Measurements from ENCODE around the gene GTF2I. TPM values are rescaled to one million over a fixed set of nuclear protein-coding genes. Genes with fewer than 3 reads are reported as not detected.
"Not testable (repeated sequence)": the region's sequence is repeated elsewhere in the genome, so short reads cannot be mapped to it uniquely, and the experiment has no call there.

The GTF2I gene
- 114 and 135 TPM in 2 replicates for total RNA-seq (2014; rRNA removed; shearing (Covaris generic))

- DNase-seq (ENCODE audit: low spot score), result peak; percentile 61
Observed at GRCh38 chr7:74657692-74658177, at the start of gene GTF2I. GTF2I (plus strand) TSS chr7:74657718; CDS start chr7:74689129, 31,411 bp downstream.

GRCh38 chr7:74612015-74612829, 45.3 kb upstream of the GTF2I start:
- peak; percentile 81 for DNase-seq (ENCODE audit: low spot score)

DNA sequence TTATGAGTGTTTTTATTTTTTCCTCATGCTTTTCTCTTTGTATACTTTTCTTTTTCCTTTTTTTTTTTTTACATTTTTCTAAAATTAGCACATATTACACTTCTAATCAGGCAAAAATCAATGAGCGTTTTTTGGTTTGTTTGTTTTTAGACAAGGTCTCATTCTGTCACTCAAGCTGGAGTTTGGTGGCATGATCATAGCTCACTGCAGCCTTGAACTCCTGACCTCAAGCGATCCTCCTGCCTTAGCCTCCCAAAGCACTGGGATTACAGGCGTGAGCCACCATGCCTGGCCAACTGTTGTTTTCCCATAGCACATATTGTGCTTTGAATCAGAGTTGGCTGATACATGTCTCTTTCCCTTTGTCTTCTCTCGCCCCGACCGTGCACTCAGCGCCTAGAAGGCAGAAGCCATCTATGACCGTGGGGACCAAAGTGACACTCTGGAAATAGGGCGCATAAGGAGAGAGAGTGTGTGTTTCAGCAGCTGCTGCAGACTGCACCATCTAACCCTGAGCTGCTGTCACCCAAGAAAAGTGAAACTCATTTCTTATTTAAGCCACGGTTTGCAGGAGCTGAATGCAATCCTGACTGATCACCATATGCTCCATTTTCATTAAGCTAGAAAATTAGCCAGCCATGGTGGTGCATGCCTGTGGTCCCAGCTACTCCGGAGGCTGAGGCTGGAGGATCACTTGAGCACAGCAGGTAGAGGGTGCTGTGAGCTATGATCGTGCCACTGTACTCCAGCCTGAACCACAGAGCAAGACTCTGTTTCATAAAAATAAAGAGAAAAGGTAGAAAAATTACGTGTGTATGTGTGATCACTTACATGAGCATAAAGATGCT, 41.4 kb upstream of the GTF2I start:
- DNase-seq (ENCODE audit: low spot score), result no peak

GRCh38 chr7:74617180-74617744, 40.3 kb upstream of the GTF2I start:
- DNase-seq (ENCODE audit: low spot score), result no peak

GRCh38 chr7:74619235-74619860, 38.2 kb upstream of the GTF2I start:
- no peak for DNase-seq (ENCODE audit: low spot score)

GRCh38 chr7:74622228-74622749, 35.2 kb upstream of the GTF2I start:
- no peak for DNase-seq (ENCODE audit: low spot score)

DNA sequence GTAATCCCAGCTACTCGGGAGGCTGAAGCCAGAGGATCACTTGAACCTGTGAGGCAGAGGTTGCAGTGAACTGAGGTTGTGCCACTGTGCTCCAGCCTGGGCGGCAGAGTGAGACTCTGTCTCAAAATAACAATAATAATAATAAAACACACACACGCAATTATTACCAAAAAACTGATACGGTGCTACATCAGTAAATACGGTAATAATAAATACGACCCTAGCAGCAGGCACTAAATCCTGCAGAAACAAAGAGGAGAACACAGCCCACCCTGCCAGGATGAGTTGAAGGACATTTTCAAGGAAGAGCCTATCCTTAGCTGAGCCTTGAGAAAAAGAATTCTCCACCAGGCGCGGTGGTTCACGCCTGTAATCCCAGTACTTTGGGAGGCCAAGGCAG, 34.4 kb upstream of the GTF2I start:
- DNase-seq (ENCODE audit: low spot score), result no peak

DNA sequence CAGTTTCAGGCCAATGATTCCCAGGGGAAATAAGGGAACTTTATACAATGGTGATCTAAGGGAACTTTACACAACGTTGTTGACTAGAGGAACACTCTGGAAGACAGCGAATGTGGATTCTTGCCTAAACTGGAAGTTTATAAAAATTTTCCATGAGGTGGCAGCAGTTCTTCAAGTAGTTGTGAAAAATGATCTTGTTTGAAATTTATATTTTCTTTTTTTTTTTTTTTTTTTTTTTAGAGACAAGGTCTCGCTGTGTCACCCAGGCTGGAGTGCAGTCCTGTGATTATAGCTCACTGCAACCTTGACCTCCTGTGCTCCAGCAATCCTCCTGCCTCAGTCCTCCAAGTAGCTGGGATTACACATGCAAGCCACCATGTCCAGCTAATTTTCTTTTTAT, 32.1 kb upstream of the GTF2I start:
- no peak for DNase-seq (ENCODE audit: low spot score)

GRCh38 chr7:74627661-74628411, 29.7 kb upstream of the GTF2I start:
- DNase-seq (ENCODE audit: low spot score), result peak; percentile 70

- DNase-seq (ENCODE audit: low spot score), result no peak
Observed at GRCh38 chr7:74632505-74632904, 25.0 kb upstream of the GTF2I start.

GRCh38 chr7:74633451-74633921, 24.0 kb upstream of the GTF2I start:
- DNase-seq (ENCODE audit: low spot score), result no peak

GRCh38 chr7:74637745-74638144, 19.8 kb upstream of the GTF2I start:
- no peak for DNase-seq (ENCODE audit: low spot score)

DNA sequence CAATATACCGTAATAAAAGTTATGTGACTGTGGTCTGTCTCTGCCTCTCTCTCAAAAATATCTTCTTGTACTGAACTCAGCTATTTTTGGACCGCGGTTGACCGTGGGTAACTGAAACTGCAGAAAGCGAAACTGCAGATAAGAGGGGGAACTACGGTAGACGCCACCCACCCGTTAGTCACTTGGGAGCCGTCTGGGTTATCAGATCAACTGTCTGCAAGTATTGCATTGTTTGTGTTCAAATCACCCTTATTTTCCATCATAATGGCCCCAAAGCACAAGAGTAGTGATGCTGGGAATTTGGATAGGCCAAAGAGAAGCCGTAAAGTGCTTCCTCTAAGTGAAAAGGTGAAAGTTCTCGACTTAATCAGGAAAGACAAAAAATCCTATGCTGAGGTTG, 7.5 kb upstream of the GTF2I start:
- DNase-seq (ENCODE audit: low spot score), result peak; percentile 53

DNA sequence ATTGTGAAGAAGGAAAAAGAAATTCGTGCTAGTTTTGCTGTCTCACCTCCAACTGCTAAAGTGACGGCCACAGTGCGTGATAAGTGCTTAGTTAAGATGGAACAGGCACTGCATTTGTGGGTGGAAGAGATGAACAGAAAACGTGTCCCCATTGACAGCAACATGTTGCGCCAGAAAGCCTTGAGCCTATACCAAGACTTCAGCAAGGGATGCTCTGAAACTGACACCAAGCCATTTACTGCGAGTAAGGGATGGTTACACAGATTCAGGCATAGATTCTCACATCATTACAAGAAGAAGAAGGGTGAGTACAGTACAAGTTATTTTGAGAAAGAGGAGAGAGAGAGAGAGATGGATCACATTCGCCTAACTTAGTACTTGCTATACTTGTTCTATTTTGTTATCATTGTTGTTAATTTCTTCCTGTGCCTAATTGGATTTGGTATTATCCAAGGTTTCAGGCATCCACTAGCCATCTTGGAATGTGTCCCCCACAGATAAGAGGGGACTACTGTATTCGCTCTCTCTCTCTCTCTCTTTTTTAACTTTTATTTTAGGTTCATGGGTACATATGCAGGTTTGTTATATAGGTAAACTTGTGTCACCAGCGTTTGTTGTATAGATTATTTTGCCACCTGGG, 6.9 kb upstream of the GTF2I start:
- DNase-seq (ENCODE audit: low spot score), result not testable (repeated sequence)

DNA sequence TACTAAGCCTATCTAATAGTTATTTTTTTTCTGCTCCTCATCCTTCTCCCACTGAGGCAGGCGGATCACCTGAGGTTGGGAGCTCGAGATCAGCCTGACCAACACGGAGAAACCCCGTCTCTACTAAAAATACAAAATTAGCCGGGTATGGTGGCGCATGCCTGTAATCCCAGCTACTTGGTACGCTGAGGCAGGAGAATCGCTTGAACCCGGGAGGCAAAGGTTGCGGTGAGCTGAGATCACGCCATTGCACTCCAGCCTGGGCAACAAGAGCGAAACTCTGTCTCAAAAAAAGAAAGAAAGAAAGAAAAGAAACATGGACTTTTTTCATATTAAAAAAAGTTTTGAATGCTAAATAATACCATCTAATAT, 6.4 kb upstream of the GTF2I start:
- DNase-seq (ENCODE audit: low spot score), result not testable (repeated sequence)

DNA sequence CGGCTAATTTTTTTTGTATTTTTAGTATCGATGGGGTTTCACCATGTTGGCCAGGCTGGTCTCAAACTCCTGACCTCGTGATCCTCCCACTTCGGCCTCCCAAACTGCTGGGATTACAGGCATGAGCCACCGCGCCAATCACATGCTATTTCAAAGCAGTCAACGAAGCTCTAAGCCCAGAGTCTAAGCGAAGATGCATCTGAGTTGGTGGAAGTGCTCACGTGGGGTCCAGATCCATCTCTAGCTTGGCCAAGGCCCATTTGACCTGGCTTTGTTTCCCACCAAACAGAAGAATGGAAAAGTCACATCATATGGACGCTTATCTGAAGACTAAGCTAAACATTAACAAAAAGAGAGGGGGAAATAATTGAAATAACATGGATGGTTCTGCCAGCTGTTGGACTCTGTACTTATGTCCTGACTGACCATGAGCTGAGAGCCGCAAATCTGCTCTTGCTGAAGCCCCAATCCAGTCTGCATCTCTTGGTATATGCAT, 3.8 kb upstream of the GTF2I start:
- no peak for DNase-seq (ENCODE audit: low spot score)

DNA sequence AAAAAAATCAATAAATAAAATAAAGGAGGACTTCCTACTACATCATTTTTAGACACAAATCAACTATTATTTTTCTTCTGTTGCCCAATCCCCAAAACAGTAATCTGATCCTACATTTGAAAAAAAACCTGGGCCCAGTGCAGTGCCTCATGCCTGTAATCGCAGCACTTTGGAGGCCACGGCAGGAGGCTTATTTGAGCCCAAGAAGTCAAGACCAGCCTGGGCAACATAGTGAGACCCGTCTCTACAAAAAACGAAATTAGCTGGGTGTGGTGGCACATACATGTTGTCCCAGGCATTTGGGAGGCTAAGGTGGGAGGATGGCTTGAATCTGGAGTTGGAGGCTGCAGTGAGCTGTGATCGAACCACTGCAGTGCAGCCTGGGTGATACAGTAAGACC, 2.7 kb upstream of the GTF2I start:
- no peak for DNase-seq (ENCODE audit: low spot score)

DNA sequence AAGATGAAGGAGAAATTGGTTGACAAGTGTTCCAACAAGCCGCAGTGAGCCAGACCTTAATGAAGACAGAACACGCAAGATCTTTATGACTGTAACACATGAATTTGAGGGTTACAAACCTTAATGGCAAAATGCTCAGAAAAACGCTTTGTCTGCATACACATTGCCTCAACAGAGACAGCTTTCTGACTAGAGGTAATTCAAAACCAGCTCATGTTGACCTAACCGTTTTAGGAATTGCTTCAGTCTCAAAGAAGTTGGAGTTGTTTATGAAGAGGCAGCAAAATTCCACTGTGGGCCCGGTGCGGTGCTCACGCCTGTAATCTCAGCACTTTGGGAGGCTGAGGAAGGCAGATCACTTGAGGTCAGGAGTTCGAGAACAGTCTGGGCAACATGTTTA, 2.2 kb upstream of the GTF2I start:
- no peak for DNase-seq (ENCODE audit: low spot score)

DNA sequence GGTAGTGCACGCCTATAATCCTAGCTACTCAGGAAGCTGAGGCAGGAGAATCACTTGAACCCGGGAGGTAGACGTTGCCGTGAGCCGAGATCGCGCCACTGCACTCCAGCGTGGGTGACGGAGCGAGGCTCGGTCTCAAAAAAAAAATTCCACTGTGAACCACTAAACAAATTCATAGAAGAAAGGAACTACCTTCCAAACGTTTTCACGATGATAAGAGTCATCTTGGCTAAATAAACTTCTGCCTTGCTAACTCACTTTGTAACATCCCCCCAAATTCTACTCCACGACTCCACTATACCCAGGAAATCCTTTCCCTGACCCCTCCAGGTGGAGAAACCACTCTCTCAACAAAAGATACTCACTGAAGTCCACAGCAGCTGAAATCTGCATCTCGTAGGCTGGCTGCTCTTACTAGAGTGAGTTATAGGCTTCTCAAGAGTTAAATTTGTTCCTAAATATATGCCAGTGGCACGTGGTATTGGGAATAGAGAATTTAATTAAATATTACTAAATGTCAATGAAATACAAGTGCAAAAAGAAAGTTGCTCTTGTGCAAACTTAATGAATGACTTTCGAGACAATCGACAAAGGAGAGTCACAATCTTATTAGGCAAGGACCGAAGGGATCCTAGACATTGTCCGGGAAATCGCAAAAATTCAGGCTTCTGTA, 1.6 kb upstream of the GTF2I start:
- no peak for DNase-seq (ENCODE audit: low spot score)

GRCh38 chr7:74656441-74656836, 1.1 kb upstream of the GTF2I start:
- peak; percentile 48 for DNase-seq (ENCODE audit: low spot score)

Measured in H4 (cell line).